Right lobe of liver (tissue), 4 donors: ENCODE results near the gene LINC01488.

Source experiments
- CTCF ChIP-seq, 4 donors: fragments of 200-600 bp in 3 of 4; fragments of 450-650 bp in 1 of 4; IDR thresholded peaks; one replicate each; pipeline versions ENCODE4 v1.5.1 to v1.8.0; 2016 to 2022; ENCODE audit warnings: antibody characterized with exemption in 4 of 4, mild to moderate bottlenecking in 2 of 4
- POLR2A ChIP-seq: fragments of 450-650 bp; IDR thresholded peaks from one replicate; pipeline ENCODE4 v1.6.1; 2017; ENCODE audit warnings: antibody characterized with exemption, mild to moderate bottlenecking
- donor health status: DM: no; HTN: no; CAD: no.
- donor health status: DM: no; HTN: no; CAD: no.
- donor health status: DM: no; HTN: yes; CAD: no.

GRCh38 chr11:69508974-69509373 is 27.5 kb downstream of the LINC01488 start:
- TF ChIP-seq CTCF (IDR thresholded peaks at IDR 0.05), result no peak
- TF ChIP-seq POLR2A, result no peak
